K562 (cell line): ENCODE data around the gene SDC3. TPM values are rescaled to one million over a fixed set of nuclear protein-coding genes. Genes with fewer than 3 reads are reported as not detected.

Experiments used
- ATAC-seq: fragments of 200-7000 bp; cut with Tn5 transposase; 3 replicates; pipeline ENCODE4 v1.9.1; 2020; ENCODE audit warnings: moderate library complexity
- BruUV-seq: library from RNA; stranded (reverse); fragments of 400-500 nt; replicated peaks from 2 replicates; lab custom pipeline; 2021; lab: Mats Ljungman, UMichigan
- CTCF ChIA-PET: fragments of 300-600 bp; formaldehyde crosslinking; extraction: SDS; loops from one replicate; lab custom pipeline; 2021; ENCODE audit warnings: low intra/inter-chr PET ratio; lab: Yijun Ruan, JAX
- POLR2A ChIA-PET: fragments of 300-600, 350-650 bp; sonication (Branson Sonifier 250); formaldehyde crosslinking; extraction: SDS; loops from one replicate; lab custom pipeline; 2021; ENCODE audit warnings: antibody characterized with exemption, inconsistent platforms; lab: Yijun Ruan, JAX
- DNase-seq, 4 experiments: peaks; one replicate each; pipeline versions ENCODE4 v3.0.0 to v3.0.0-alpha.2; 2011 to 2018; ENCODE audit warnings: low spot score in 3 of 4, mixed read lengths in 3 of 4; ENCODE audit errors: extremely low read depth in 1 of 4
- FAIRE-seq: peaks from 2 replicates; lab custom pipeline; 2011; peaks lifted over from hg19 to GRCh38; lab: Jason Lieb, UNC
- H2AFZ ChIP-seq: 2 replicates; pipeline ENCODE4 v1.6.0; 2011; ENCODE audit warnings: low read depth, low read length, control low read depth, inconsistent platforms
- H3K27ac ChIP-seq: fragments of 200-600 bp; 3 replicates; pipeline ENCODE4 v1.8.0; 2011; ENCODE audit warnings: low read depth, mild to moderate bottlenecking, control low read depth, inconsistent platforms, low read length, moderate library complexity, mixed read lengths; ENCODE audit errors: extremely low read depth
- H3K27me3 ChIP-seq, 2 experiments: fragments of 300-600 bp in 1 of 2; 2 replicates in 1 of 2; 3 replicates in 1 of 2; pipeline versions ENCODE4 v1.6.0 to v1.8.0; 2011; ENCODE audit warnings: inconsistent platforms in 2 of 2, low read length in 2 of 2, mild to moderate bottlenecking in 1 of 2, mixed read lengths in 1 of 2, moderate library complexity in 1 of 2; ENCODE audit not compliant: control insufficient read depth in 2 of 2, insufficient read depth in 2 of 2
- H3K36me3 ChIP-seq: fragments of 300-600 bp; 3 replicates; pipeline ENCODE4 v1.8.0; 2011; ENCODE audit warnings: mild to moderate bottlenecking, low read length, inconsistent platforms; ENCODE audit not compliant: control insufficient read depth, insufficient read depth
- H3K4me1 ChIP-seq, 2 experiments: fragments of 200-600 bp in 1 of 2; replicated peaks in 1 of 2; 2 replicates in 1 of 2; 3 replicates in 1 of 2; pipeline versions ENCODE4 v1.5.1 to v1.8.0; 2011; ENCODE audit warnings: inconsistent platforms in 2 of 2, low read length in 2 of 2, mild to moderate bottlenecking in 1 of 2, mixed read lengths in 1 of 2, moderate library complexity in 1 of 2; ENCODE audit not compliant: control insufficient read depth in 2 of 2, insufficient read depth in 2 of 2
- H3K4me2 ChIP-seq: 2 replicates; pipeline ENCODE4 v1.6.1; 2011; ENCODE audit warnings: low read length, control low read depth, inconsistent platforms, mixed read lengths; ENCODE audit not compliant: insufficient read depth
- H3K4me3 ChIP-seq: fragments of 200-600 bp; sonication (generic), shearing (Covaris generic); 2 replicates; pipeline ENCODE4 v1.5.1; 2016; ENCODE audit warnings: control low read depth, inconsistent platforms
- H3K79me2 ChIP-seq: fragments of 200-600 bp; 3 replicates; pipeline ENCODE4 v1.8.0; 2011; ENCODE audit warnings: low read length, inconsistent platforms; ENCODE audit not compliant: control insufficient read depth, insufficient read depth
- H3K9ac ChIP-seq, 2 experiments: 2 replicates each; pipeline versions ENCODE4 v1.6.0 to v1.6.1; 2011; ENCODE audit warnings: low read depth in 2 of 2, low read length in 2 of 2, control low read depth in 1 of 2, inconsistent platforms in 1 of 2, mild to moderate bottlenecking in 1 of 2, mixed read lengths in 1 of 2; ENCODE audit not compliant: insufficient read depth in 1 of 2
- H3K9me1 ChIP-seq: one replicate; pipeline ENCODE4 v1.6.0; 2011; ENCODE audit warnings: inconsistent platforms, mild to moderate bottlenecking, low read length, moderate library complexity; ENCODE audit not compliant: control insufficient read depth, insufficient read depth
- H3K9me3 ChIP-seq: replicated peaks from 2 replicates; pipeline ENCODE4 v1.5.1; 2011; ENCODE audit warnings: low read depth, low read length, inconsistent platforms; ENCODE audit not compliant: control insufficient read depth, insufficient read depth
- H4K20me1 ChIP-seq: replicated peaks from 2 replicates; pipeline ENCODE4 v1.6.1; 2011; ENCODE audit warnings: low read length, inconsistent platforms, mixed read lengths; ENCODE audit not compliant: control insufficient read depth, insufficient read depth
- ATF1 ChIP-seq, 2 experiments: fragments of 450-650 bp in 1 of 2; IDR thresholded peaks; 2 replicates each; pipeline ENCODE4 v1.6.1; 2016; ENCODE audit warnings: missing compliant biosample characterization in 1 of 2, missing genetic modification characterization in 1 of 2
- BCOR ChIP-seq: fragments of 450-650 bp; IDR thresholded peaks from 2 replicates; pipeline ENCODE4 v1.6.1; 2016
- HEY1 ChIP-seq: fragments of 250-450 bp; sonication (Bioruptor Pico); IDR thresholded peaks from 2 replicates; pipeline ENCODE4 v1.5.0; 2020; ENCODE audit warnings: mild to moderate bottlenecking, moderate library complexity, borderline replicate concordance
- HMG20A ChIP-seq: fragments of 450-650 bp; formaldehyde crosslinking; conservative IDR thresholded peaks from 2 replicates; pipeline ENCODE4 v1.4.0; 2020; ENCODE audit warnings: mild to moderate bottlenecking, mixed read lengths
- KDM1A ChIP-seq, 2 experiments: fragments of 450-650 bp; IDR thresholded peaks; 2 replicates each; pipeline ENCODE4 v1.6.1; 2016; ENCODE audit warnings: mild to moderate bottlenecking in 2 of 2
- NFRKB ChIP-seq: fragments of 450-650 bp; IDR thresholded peaks from 2 replicates; pipeline ENCODE4 v1.6.1; 2016; ENCODE audit warnings: low read depth
- RBM25 ChIP-seq: fragments of 200-400 bp; formaldehyde crosslinking; IDR thresholded peaks from 2 replicates; pipeline ENCODE4 v1.6.1; 2018; ENCODE audit warnings: low read length, low read depth, moderate library complexity; ENCODE audit not compliant: severe bottlenecking
- ZBTB11 ChIP-seq, 3 experiments: fragments of 200-800 bp in 1 of 3; fragments of 250-450 bp in 1 of 3; fragments of 450-650 bp in 1 of 3; sonication (Bioruptor Pico) in 1 of 3; sonication (Bioruptor generic) in 1 of 3; formaldehyde crosslinking in 1 of 3; IDR thresholded peaks; 2 replicates each; pipeline versions ENCODE4 v1.6.1 to v1.8.0; 2016 to 2022; ENCODE audit warnings: mild to moderate bottlenecking in 2 of 3, missing genetic modification characterization in 2 of 3, missing compliant biosample characterization in 1 of 3, moderate library complexity in 1 of 3
- ZNF121 ChIP-seq: sonication (generic); formaldehyde crosslinking; conservative IDR thresholded peaks from 2 replicates; pipeline ENCODE4 v1.8.0; 2022; ENCODE audit warnings: missing genetic modification reagents
- WGBS: fragments of 100-300 bp; shearing (Covaris generic); methylation state at CpG from one replicate; pipeline ENCODE4 v1.1.6; 2016; ENCODE audit warnings: low coverage, mixed read lengths; ENCODE audit not compliant: insufficient coverage; ENCODE audit errors: missing lambda C conversion rate; 5-methylcytosine and 5-hydroxymethylcytosine counted together
- in situ Hi-C: fragments of 300-500 bp; cut with MboI; formaldehyde crosslinking; loops from 4 replicates; pipeline ENCODE4 v1.15.0; 2018; ENCODE audit warnings: inconsistent platforms, mixed read lengths
- intact Hi-C: fragments of 100-400 bp; cut with micrococcal nuclease; formaldehyde crosslinking; loops from 2 replicates; pipeline ENCODE4 v1.14.2; 2022
- polyA plus RNA-seq, 8 experiments: library from polyadenylated mRNA; depleted of rRNA in 4 of 8; stranded (reverse) in 5 of 8; unstranded in 3 of 8; fragments of >200 nt; fragmentation: Nextera tagmentation in 2 of 8; fragmentation: Illumina TruSeq in 1 of 8; extraction: Ambion mirVana in 2 of 8; extraction: Trizol in 1 of 8; gene quantifications; 2 replicates each; pipeline versions ENCODE4 v1.2.1 to v1.2.3, GENCODE V29; 2011 to 2014; ENCODE audit warnings: inconsistent platforms in 1 of 8, missing spikeins in 1 of 8
- total RNA-seq, 7 experiments: library from RNA; depleted of rRNA in 6 of 7; stranded (reverse); fragments of >200 nt in 6 of 7; fragmentation: Illumina TruSeq in 2 of 7; extraction: Trizol in 2 of 7; gene quantifications; 2 replicates each; pipeline versions ENCODE4 v1.2.1 to v1.2.3, GENCODE V29; 2011 to 2021; ENCODE audit warnings: low replicate concordance in 1 of 7

Gene SDC3
- total and polyA plus RNA-seq, 9 of the 15 experiments (the other 6 are each of a cell fraction or from before 2014, with no cell fraction given), result 0.38 to 44.1 (median 12.1) TPM

- Histone ChIP-seq H4K20me1 (no peaks in the 10 kb centered on the region), H3K27ac (no peak overlapping the region), H3K9ac (0 out of 4 replicates have a peak overlapping the region, but pooled peaks of 1 of the 2 experiments have one; percentile 69)
- FAIRE-seq, result no peak
- TF ChIP-seq HEY1 (CRISPR knock-in tag) (no peak), HMG20A (CRISPR knock-in tag) (no peak), NFRKB (no peak)
- TF ChIP-seq, all 486 proteins: peak for 0
- no peak overlapping the region for H3K4me2 ChIP-seq
- H3K36me3 ChIP-seq, result no peaks in the 10 kb centered on the region
- H3K9me3 ChIP-seq, result no peaks in the 10 kb centered on the region
- no peaks in the 10 kb centered on the region for H3K79me2 ChIP-seq
- BruUV-seq, result no TSS peak
- in situ Hi-C loops, result no loop called here
- H3K27me3 ChIP-seq, result no peaks in the 10 kb centered on the region
- WGBS, result 89% methylated on average over 12 of the region's 12 CpGs
- ChIA-PET POLR2A (interaction anchor here (0.6 to 1.1 kb wide), 2 partner anchors 116 to 169 kb away, joined by 3 read pairs; no protein-coding TSS in a partner anchor), CTCF (interaction anchor here (0.6 kb wide), 1 partner anchor 119 kb away, joined by 3 read pairs; no protein-coding TSS in a partner anchor)
- peaks cover 45 to 47% of the 10 kb centered on the region in 2 experiments for H3K4me1 ChIP-seq
- H2AFZ ChIP-seq, result no peak overlapping the region; the same call in 1 of the 2 replicates
- no peak for ATAC-seq
- no peaks in the 10 kb centered on the region for H3K9me1 ChIP-seq
- intact Hi-C loops, result no loop called here
- no peak overlapping the region for H3K4me3 ChIP-seq
- DNase-seq, result no peak
These were observed 7.7 kb upstream of the SDC3 start for GRCh38 chr1:30916296-30916695.

- no peak for DNase-seq
- FAIRE-seq, result no peak
- Histone ChIP-seq H4K20me1 (no peaks in the 10 kb centered on the region), H3K9ac (peak overlapping the region in 1 of 2 experiments; percentile 75; a peak in 2 of 4 replicates), H3K4me1 (peaks cover 45 to 47% of the 10 kb centered on the region in 2 experiments), H3K9me3 (no peaks in the 10 kb centered on the region), H3K27ac (no peak overlapping the region), H3K4me3 (no peak overlapping the region), H3K27me3 (no peaks in the 10 kb centered on the region), H3K9me1 (no peaks in the 10 kb centered on the region), H3K36me3 (no peaks in the 10 kb centered on the region), H3K4me2 (no peak overlapping the region), H2AFZ (no peak overlapping the region), H3K79me2 (no peaks in the 10 kb centered on the region)
- WGBS, result 88% methylated on average over 12 of the region's 13 CpGs
- intact Hi-C loops, result no loop called here
- CTCF ChIA-PET, result interaction anchor here (0.6 kb wide), 1 partner anchor 118 kb away, joined by 3 read pairs; no protein-coding TSS in a partner anchor
- TF ChIP-seq KDM1A (IDR thresholded peaks at IDR 0.05) (peak; percentile 24 to 27; a peak in 1 of 4 replicates), BCOR (0 out of 2 replicates have a peak, but pooled peaks have one; percentile 30), RBM25 (peak; percentile 14), ZBTB11 (CRISPR knock-in tag; IDR thresholded peaks at IDR 0.05) (no peak), ZNF121 (peak; percentile 91), ATF1 (CRISPR knock-in tag; IDR thresholded peaks at IDR 0.05) (no peak), ATF1 (tag; IDR thresholded peaks at IDR 0.05) (no peak)
- no peak for ATAC-seq
- in situ Hi-C loops, result no loop called here
- BruUV-seq, result no TSS peak
- POLR2A ChIA-PET, result interaction anchor here (0.6 to 2.9 kb wide), 9 partner anchors 18 to 168 kb away, joined by 3 to 18 read pairs (median 3); no protein-coding TSS in a partner anchor
These were observed 7.1 kb upstream of the SDC3 start for GRCh38 chr1:30915491-30916230.
